ENCODE results near the gene BBS9.

BBS9 gene

GRCh38 chr7:33355386-33355785 is 226.0 kb downstream of the BBS9 start:
- DNase-seq: no peak

- no peak for DNase-seq
These were observed 227.0 kb downstream of the BBS9 start for GRCh38 chr7:33356336-33356735.

GRCh38 chr7:33357846-33358245 is 228.5 kb downstream of the BBS9 start:
- no peak for DNase-seq

GRCh38 chr7:33369888-33370287 is 240.5 kb downstream of the BBS9 start:
- DNase-seq: no peak

- DNase-seq: no peak
These were observed 243.8 kb downstream of the BBS9 start for GRCh38 chr7:33373195-33373594.

GRCh38 chr7:33379891-33380525 is 250.6 kb downstream of the BBS9 start:
- peak in 4 of 56 donors; percentile 1 to 8 (median 4) for DNase-seq

- no peak for DNase-seq
These were observed 259.0 kb downstream of the BBS9 start for GRCh38 chr7:33388332-33388731.

GRCh38 chr7:33392148-33392547 is 262.8 kb downstream of the BBS9 start:
- no peak for DNase-seq

- no peak for DNase-seq
These were observed 264.4 kb downstream of the BBS9 start for GRCh38 chr7:33393770-33394169.

GRCh38 chr7:33395340-33395739 is 266.0 kb downstream of the BBS9 start:
- DNase-seq: no peak

GRCh38 chr7:33399528-33400213 is 270.3 kb downstream of the BBS9 start:
- DNase-seq: no peak

- no peak for DNase-seq
These were observed 270.8 kb downstream of the BBS9 start for GRCh38 chr7:33400214-33400538.

- DNase-seq: no peak
These were observed 280.9 kb downstream of the BBS9 start for GRCh38 chr7:33410266-33410665.

GRCh38 chr7:33411020-33411419 is 281.7 kb downstream of the BBS9 start:
- DNase-seq: no peak

- DNase-seq: no peak
These were observed 283.0 kb downstream of the BBS9 start for GRCh38 chr7:33412331-33412730.

GRCh38 chr7:33418251-33418701 is 288.9 kb downstream of the BBS9 start:
- no peak for DNase-seq

GRCh38 chr7:33420311-33420940 is 291.1 kb downstream of the BBS9 start:
- no peak for DNase-seq

- DNase-seq: no peak
These were observed 292.1 kb downstream of the BBS9 start for GRCh38 chr7:33421429-33421828.

GRCh38 chr7:33422141-33422540 is 292.8 kb downstream of the BBS9 start:
- DNase-seq: no peak

GRCh38 chr7:33422825-33423645 is 293.7 kb downstream of the BBS9 start:
- no peak for DNase-seq

GRCh38 chr7:33423646-33424020 is 294.3 kb downstream of the BBS9 start:
- DNase-seq: no peak

GRCh38 chr7:33425395-33425794 is 296.0 kb downstream of the BBS9 start:
- DNase-seq: no peak
